PFSK-1 (cell line): Measurements from ENCODE around the gene BCAR3.

ENCODE experiments used
- POLR2AphosphoS5 ChIP-seq: IDR thresholded peaks from 2 replicates; pipeline ENCODE4 v1.6.1; 2012; ENCODE audit warnings: low read depth, mild to moderate bottlenecking, control low read depth, low read length, moderate library complexity
- REST ChIP-seq, 2 experiments: IDR thresholded peaks; 2 replicates each; pipeline versions ENCODE4 v1.6.1 to v1.8.0; 2011 to 2012; ENCODE audit warnings: low read depth in 2 of 2, low read length in 2 of 2, control low read depth in 1 of 2, inconsistent platforms in 1 of 2, mild to moderate bottlenecking in 1 of 2, moderate library complexity in 1 of 2; ENCODE audit not compliant: insufficient read depth in 1 of 2
- SIN3A ChIP-seq: IDR thresholded peaks from 2 replicates; pipeline ENCODE4 v1.6.1; 2012; ENCODE audit warnings: mild to moderate bottlenecking, low read length, moderate library complexity, borderline replicate concordance; ENCODE audit not compliant: insufficient read depth
- TAF1 ChIP-seq: IDR thresholded peaks from 2 replicates; pipeline ENCODE4 v1.6.1; 2012; ENCODE audit warnings: low read length, control low read depth, borderline replicate concordance; ENCODE audit not compliant: insufficient read depth

GRCh38 chr1:93692026-93692425 is 10.4 kb upstream of the BCAR3 start:
- TF ChIP-seq REST (IDR thresholded peaks at IDR 0.05; ENCODE audit: insufficient read depth in 1 of 2, low read depth in 2 of 2, low read length in 2 of 2) (no peak), TAF1 (no peak), SIN3A (no peak), POLR2AphosphoS5 (no peak)
